Subcutaneous adipose tissue (tissue), 4 donors: ENCODE data around the gene FDX2. TPM values are rescaled to one million over a fixed set of nuclear protein-coding genes. Genes with fewer than 3 reads are reported as not detected.

Experiments
- CTCF ChIP-seq: fragments of 450-650 bp; IDR thresholded peaks from one replicate; pipeline ENCODE4 v1.5.1; 2016; ENCODE audit warnings: low read depth, mild to moderate bottlenecking, control low read depth, antibody characterized with exemption, moderate library complexity
- total RNA-seq, 4 donors: library from RNA; depleted of rRNA; stranded (reverse); fragments of >200 nt; gene quantifications; one replicate each; pipeline ENCODE4 v1.1.0, GENCODE V29; 2016

The FDX2 gene
- total RNA-seq, 4 donors from 2014 or later = 7.3 to 17.2 (median 9.1) TPM

- no peak for TF ChIP-seq CTCF
These were observed 22.0 kb downstream of the FDX2 start for GRCh38 chr19:10293637-10294367.

GRCh38 chr19:10292789-10293636, 22.8 kb downstream of the FDX2 start:
- TF ChIP-seq CTCF = no peak

GRCh38 chr19:10292206-10292788, 23.5 kb downstream of the FDX2 start:
- TF ChIP-seq CTCF = no peak

- no peak for TF ChIP-seq CTCF
These were observed 24.1 kb downstream of the FDX2 start for GRCh38 chr19:10291554-10292205.

GRCh38 chr19:10290876-10291553, 24.8 kb downstream of the FDX2 start:
- no peak for TF ChIP-seq CTCF

GRCh38 chr19:10290357-10290875, 25.4 kb downstream of the FDX2 start:
- TF ChIP-seq CTCF = no peak
